T47D (cell line): ENCODE data around the gene CSK.

ENCODE experiments used
- DNase-seq, 2 experiments: peaks; one replicate each; pipeline versions ENCODE4 v3.0.0 to v3.0.0-alpha.2; 2011 to 2012; ENCODE audit warnings: low read depth in 1 of 2, low spot score in 1 of 2
- JUND ChIP-seq: IDR thresholded peaks from 2 replicates; pipeline ENCODE4 v1.6.1; 2012; ENCODE audit warnings: low read depth
- in situ Hi-C: cut with HindIII; loops from 2 replicates; pipeline ENCODE4 v1.10.0; 2016; ENCODE audit warnings: low sequenced_read_pairs, low pct_unique_long_range_greater_than_20kb

Gene CSK

GRCh38 chr15:74843445-74843828, 61.6 kb downstream of the CSK start:
- no peak for TF ChIP-seq JUND
- DNase-seq = no peak
- in situ Hi-C loops = no loop called here

- TF ChIP-seq JUND = no peak
- no peak for DNase-seq
- in situ Hi-C loops = no loop called here
These were observed 62.0 kb downstream of the CSK start for GRCh38 chr15:74843891-74844299.

- in situ Hi-C loops = no loop called here
- TF ChIP-seq JUND = no peak
These were observed 62.7 kb downstream of the CSK start for GRCh38 chr15:74844319-74845207.

GRCh38 chr15:74845208-74845568, 63.3 kb downstream of the CSK start:
- in situ Hi-C loops = no loop called here
- TF ChIP-seq JUND = no peak
- no peak for DNase-seq

More at GRCh38 chr15:74844319-74845207, 62.7 kb downstream of the CSK start:
- DNase-seq = no peak

DNA sequence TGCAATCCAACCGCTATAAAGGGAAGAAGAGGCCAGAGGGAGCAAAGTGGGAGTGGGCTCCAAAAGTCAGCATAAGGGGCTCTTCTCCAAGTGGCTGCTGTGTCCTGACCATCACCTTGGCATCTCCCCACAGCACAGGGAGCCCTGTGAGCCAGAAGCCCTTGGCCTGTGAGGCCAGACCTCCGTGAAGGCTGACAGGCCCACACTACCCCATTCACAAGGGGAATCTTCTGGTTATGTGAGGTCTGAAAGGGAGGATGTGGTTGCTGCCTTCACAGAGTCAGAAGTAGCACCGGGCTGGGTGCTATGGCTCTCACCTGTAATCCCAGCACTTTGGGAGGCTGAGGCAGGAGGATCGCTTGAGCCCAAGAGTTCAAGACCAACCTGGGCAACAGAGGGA, 63.7 kb downstream of the CSK start:
- no peak for TF ChIP-seq JUND
- no peak for DNase-seq
- in situ Hi-C loops = no loop called here

DNA sequence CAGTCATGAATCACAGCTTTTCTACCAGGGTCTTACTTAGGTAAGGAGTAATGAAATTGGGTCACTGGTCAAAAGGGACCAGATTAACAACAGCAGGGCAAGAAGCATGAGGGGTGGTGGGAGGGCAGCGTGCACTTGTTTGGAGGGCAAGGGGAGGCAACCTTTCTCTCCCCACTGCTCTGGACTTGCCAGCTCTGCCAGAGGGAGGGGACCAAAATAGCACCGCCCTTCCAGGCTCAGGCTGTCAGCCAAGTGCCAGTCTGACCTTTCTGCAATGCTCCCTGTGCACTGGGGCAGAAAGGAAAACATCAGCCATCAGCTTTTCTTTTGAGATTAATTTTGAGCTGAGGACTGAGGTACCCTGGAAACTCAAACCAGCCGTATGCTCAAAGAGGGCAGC, 65.6 kb downstream of the CSK start:
- TF ChIP-seq JUND = no peak
- in situ Hi-C loops = no loop called here

DNA sequence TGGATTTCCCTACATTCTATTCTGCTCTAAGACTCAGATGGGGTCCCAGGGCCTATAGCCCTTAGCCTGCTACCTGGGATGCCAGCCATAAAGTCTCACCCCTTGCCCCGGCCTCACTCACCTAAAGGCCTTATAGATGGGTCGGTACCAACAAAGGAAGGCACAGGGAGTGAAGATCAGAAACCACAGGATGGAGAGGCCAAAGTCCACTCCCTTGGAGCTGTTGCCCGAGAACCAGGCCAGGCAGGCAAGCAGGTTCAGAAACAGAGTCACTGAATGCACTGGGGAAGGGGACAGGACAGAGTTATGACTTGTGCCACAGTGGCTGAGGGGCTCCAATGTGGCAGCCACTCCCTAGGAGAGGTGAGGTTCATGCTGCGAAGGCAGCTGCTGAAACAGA, 68.5 kb downstream of the CSK start:
- DNase-seq = no peak
- in situ Hi-C loops = no loop called here
- no peak for TF ChIP-seq JUND

More for the DNA sequence above, 65.6 kb downstream of the CSK start:
- DNase-seq = no peak

GRCh38 chr15:74851960-74852359, 70.1 kb downstream of the CSK start:
- in situ Hi-C loops = no loop called here
- no peak for DNase-seq
- TF ChIP-seq JUND = no peak
